Neuron (in vitro differentiated cells): ENCODE results near the gene ERVV-1.
"Not testable (repeated sequence)": the region's sequence is repeated elsewhere in the genome, so short reads cannot be mapped to it uniquely, and the experiment has no call there.

Experiments
- H2AFZ ChIP-seq: one replicate; pipeline ENCODE4 v1.6.1; 2013; ENCODE audit warnings: low read depth, mild to moderate bottlenecking, inconsistent platforms, low read length, moderate library complexity
- H3K27me3 ChIP-seq: one replicate; pipeline ENCODE4 v1.6.1; 2013; ENCODE audit warnings: low read length; ENCODE audit not compliant: insufficient read depth
- H3K36me3 ChIP-seq: one replicate; pipeline ENCODE4 v1.6.1; 2013; ENCODE audit warnings: low read length; ENCODE audit not compliant: insufficient read depth
- H3K4me1 ChIP-seq: one replicate; pipeline ENCODE4 v1.6.1; 2013; ENCODE audit warnings: low read length; ENCODE audit not compliant: insufficient read depth
- H3K4me3 ChIP-seq: 2 replicates; pipeline ENCODE4 v1.5.1; 2013; ENCODE audit warnings: mild to moderate bottlenecking, low read length, moderate library complexity
- H3K9me3 ChIP-seq: one replicate; pipeline ENCODE4 v1.6.1; 2013; ENCODE audit warnings: low read length

The ERVV-1 gene, protein sequence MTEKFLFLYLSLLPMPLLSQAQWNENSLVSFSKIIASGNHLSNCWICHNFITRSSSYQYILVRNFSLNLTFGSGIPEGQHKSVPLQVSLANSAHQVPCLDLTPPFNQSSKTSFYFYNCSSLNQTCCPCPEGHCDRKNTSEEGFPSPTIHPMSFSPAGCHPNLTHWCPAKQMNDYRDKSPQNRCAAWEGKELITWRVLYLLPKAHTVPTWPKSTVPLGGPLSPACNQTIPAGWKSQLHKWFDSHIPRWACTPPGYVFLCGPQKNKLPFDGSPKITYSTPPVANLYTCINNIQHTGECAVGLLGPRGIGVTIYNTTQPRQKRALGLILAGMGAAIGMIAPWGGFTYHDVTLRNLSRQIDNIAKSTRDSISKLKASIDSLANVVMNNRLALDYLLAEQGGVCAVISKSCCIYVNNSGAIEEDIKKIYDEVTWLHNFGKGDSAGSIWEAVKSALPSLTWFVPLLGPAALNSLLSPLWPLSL

DNA sequence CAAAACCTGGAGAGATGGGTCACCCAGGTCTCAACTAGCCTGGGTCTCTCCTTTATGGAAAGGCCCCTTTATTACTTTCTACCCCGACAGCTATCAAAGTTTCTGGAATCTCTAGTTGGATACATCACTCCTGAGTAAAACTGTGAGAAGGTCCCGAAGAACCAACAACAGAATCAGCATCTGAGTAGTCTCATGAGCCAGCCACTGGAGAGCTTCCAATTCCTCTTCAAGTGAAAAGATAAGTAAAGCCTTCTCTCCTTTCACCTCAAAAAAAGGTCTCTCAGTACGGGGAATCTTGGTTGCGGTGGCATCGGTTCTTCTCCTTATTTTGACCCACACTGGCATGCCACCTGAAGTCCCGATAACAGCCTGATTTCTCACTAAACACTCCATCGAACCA, at the start of gene ERVV-1:
Gene ERVV-1 (plus strand): TSS at position 301 of the 400 bp plus-strand sequence. CDS start 170 bp downstream, outside the sequence.
- H3K27me3 ChIP-seq: no peaks in the 10 kb centered on the region
- peaks cover 17% of the 10 kb centered on the region for H3K9me3 ChIP-seq
- no peaks in the 10 kb centered on the region for H3K36me3 ChIP-seq
- H2AFZ ChIP-seq: no peak within 1 kb of the TSS
- no peaks in the 10 kb centered on the region for H3K4me1 ChIP-seq
- H3K4me3 ChIP-seq: no peak within 1 kb of the TSS

DNA sequence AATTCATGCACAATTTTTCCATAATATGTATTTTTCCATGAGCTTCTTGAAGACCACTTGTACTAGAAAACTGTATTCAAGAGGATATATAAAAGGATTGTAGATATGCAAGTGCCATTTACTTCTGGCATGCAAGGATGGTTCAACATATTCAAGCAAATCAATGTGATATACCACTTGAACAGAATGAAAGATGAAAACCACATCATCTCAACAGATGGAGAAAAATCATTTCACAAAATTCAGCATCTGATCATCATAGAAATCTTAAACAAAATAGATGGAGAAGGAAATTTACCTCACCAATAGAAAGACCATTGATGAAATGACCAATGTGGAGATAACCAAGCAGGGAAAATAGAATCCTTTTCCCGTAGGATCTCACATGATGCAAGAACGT, 45.9 kb upstream of the ERVV-1 start:
- H3K36me3 ChIP-seq: peaks cover 18% of the 10 kb centered on the region
- H3K27me3 ChIP-seq: no peaks in the 10 kb centered on the region
- peaks cover 27% of the 10 kb centered on the region for H3K9me3 ChIP-seq
- H3K4me1 ChIP-seq: peaks cover 4% of the 10 kb centered on the region
- no peak overlapping the region for H3K4me3 ChIP-seq
- no peak overlapping the region for H2AFZ ChIP-seq

DNA sequence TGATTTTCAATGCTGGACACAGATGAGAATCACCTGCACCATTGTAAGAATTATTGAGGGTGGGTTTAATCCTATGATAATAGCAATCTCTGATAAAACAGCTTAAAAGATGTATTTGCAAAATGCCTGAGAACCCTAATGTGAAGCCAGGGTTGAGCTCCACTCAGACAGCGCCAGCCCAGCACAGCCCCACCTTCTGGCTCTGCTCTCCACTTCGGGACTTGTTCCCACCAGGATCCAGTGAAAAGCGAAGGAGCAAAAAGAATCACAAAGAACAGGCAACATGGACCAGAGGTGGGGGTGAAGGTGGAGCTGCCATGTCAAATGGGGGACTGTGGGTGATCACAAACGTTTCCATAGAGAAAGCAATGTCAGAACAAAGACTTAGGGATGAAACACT, 32.4 kb upstream of the ERVV-1 start:
- Histone ChIP-seq H3K4me3 (no peak overlapping the region), H3K36me3 (peaks cover 15% of the 10 kb centered on the region)

DNA sequence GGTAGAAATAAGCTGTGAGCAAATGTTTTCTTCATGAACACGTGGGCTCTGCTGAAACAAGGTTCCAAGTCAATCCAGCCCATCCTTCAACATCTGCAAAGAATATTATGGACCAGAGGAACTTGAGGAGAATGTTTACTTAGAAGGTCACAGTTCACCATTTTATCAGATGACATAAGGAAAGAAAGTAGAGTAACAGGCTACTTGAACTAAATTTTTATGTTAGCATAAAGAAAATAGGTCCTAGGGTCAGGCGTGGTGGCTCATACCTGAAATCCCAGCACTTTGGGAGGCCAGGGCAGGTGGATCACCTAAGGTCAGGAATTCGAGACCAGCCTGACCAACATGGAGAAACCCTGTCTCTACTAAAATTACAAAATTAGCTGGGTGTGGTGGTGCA, 30.6 kb upstream of the ERVV-1 start:
- H3K4me1 ChIP-seq, H2AFZ ChIP-seq, H3K4me3 ChIP-seq, H3K27me3 ChIP-seq: not testable (repeated sequence)
- H3K9me3 ChIP-seq: peaks cover 13% of the 10 kb centered on the region
- peaks cover 20% of the 10 kb centered on the region for H3K36me3 ChIP-seq

More for the DNA sequence above, 32.4 kb upstream of the ERVV-1 start:
- H3K9me3 ChIP-seq: peaks cover 10% of the 10 kb centered on the region
- H3K27me3 ChIP-seq: no peaks in the 10 kb centered on the region
- no peak overlapping the region for H2AFZ ChIP-seq
- no peaks in the 10 kb centered on the region for H3K4me1 ChIP-seq

DNA sequence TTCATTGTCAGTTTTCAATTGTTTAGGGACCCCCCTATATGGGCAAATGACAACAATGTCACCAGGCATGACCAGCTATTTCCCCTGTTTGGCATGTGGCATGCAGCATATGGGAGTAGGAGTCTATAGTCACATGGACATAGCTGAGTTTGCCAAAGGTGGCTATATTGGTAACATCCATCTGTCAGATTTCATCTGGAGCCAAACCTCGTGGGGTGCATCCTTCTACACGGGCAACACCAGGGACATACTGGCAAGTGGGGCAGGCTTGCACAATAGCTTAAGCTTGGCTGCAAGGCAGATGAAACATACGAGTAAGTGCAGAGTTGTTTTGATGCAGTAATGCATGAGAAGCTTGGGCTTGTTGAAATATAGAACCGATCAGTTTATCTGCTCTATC, 26.5 kb upstream of the ERVV-1 start:
- no peak overlapping the region for H2AFZ ChIP-seq
- peaks cover 17% of the 10 kb centered on the region for H3K36me3 ChIP-seq
- no peaks in the 10 kb centered on the region for H3K27me3 ChIP-seq
- no peak overlapping the region for H3K4me3 ChIP-seq
- H3K4me1 ChIP-seq: no peaks in the 10 kb centered on the region
- peaks cover 14% of the 10 kb centered on the region for H3K9me3 ChIP-seq

DNA sequence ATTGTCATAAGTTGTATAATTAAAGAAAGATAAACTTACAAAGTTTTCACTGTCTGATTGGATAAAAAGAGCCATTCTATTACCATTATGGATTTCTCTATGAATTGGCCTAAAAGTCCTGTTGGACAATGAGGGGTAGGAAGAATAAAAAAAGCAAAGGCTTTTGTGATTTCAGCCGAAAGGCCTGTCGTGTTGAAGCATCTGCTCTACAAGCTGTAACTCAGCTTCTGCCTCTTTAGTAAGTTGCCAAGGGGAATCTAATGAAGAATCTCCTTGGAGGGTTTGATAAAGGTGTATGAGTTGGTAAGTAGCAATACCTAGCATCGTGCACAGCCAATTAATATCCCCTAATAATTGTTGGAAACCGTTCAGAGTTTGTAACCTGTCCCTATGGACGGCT, 25.2 kb upstream of the ERVV-1 start:
- Histone ChIP-seq H3K27me3 (no peaks in the 10 kb centered on the region), H3K4me3 (no peak overlapping the region), H3K9me3 (peaks cover 14% of the 10 kb centered on the region), H3K4me1 (peaks cover 4% of the 10 kb centered on the region), H2AFZ (no peak overlapping the region), H3K36me3 (peaks cover 17% of the 10 kb centered on the region)

DNA sequence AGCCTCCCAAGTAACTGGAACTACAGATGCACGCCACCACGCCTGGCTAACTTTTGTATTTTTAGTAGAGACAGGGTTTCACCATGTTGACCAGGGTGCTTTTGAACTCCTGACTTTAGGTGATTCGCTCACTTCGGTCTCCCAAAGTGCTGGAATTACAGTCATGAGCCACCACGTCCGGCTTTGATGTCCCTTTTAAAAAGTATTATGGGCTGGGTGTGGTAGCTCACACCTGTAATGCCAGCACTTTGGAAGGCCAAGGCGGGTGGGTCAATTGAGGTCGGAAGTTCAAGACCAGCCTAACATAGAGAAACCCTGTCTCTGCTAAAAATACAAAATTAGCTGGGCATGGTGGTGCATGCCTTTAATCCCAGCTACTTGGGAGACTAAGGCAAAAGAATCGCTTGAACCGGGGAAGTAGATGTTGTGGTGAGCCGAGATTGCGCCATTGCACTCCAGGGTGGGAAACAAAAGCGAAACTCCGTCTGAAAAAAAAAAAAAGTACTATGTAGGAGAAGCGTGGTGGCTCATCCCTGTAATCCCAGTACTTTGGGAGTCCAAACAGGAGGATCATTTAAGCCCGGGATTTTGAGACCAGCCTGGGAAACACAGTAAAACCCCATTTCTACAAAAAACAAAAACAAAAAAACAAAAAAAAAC, 22.8 kb upstream of the ERVV-1 start:
- peaks cover 13% of the 10 kb centered on the region for H3K9me3 ChIP-seq

DNA sequence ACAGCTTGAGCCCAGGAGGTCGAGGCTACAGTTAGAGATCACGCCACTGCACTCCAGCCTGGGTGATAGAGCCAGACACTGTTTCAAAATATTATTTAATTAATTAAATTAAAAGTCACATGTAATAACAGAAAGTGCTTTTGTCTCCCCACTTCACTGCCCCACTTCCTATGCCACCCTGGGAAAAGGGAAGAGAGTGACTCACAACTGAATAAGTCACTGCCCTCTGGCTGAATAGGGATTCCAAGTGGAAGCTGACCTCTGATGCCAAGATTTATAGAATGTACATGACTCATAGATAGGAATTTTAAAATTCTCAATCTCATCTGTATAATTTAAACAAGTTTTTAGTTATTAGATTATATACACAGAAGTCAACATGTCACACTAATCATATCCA, 22.2 kb upstream of the ERVV-1 start:
- Histone ChIP-seq H2AFZ (no peak overlapping the region), H3K27me3 (no peaks in the 10 kb centered on the region), H3K4me1 (peaks cover 4% of the 10 kb centered on the region), H3K9me3 (peaks cover 10% of the 10 kb centered on the region), H3K4me3 (no peak overlapping the region), H3K36me3 (peaks cover 5% of the 10 kb centered on the region)

More for the DNA sequence above, 22.8 kb upstream of the ERVV-1 start:
- Histone ChIP-seq H3K4me1 (peaks cover 4% of the 10 kb centered on the region), H2AFZ (no peak overlapping the region), H3K36me3 (peaks cover 11% of the 10 kb centered on the region), H3K4me3 (no peak overlapping the region), H3K27me3 (no peaks in the 10 kb centered on the region)

DNA sequence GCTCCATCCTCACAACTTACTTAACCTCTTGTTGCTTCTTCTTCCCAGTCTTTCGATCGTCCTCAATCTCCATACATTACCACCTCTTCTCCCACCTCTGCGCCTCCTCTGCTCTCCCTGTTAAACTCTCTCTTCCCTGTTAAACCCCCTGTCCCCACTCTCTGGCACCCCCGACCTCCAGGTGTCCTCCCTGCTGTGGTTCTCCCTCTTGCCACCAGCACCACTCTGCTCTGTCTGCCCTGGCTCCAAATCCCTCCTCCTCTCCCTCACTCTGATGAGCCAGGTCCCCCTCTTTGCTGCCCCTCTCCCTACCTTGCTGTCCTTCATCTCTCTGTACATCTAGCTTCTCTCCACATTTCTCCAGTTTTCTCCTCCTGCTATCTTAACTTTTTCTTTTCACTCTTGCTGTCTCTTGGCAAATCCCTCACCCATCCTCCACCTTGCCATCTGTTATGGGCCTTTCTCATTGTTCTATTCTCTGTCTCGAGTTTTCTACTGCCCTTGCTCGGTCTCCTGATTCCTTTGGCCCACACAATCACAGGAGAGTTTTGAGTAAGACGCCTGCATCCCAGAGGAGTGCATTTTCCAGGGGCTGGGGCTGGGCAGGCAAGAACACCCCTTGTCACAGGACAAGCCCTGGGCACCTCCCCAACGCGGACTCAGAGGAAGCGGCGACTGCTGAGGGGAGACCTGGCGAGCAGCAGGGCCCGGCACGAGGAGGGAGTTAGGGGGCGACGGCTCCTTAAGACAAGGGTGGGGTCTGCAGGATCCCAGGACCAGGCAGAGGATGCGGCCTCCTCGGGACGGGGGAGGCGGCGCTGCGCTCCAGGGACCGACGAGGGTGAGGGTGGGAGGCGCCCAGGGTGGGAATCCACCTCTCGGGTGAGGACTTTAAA, 21.4 kb upstream of the ERVV-1 start:
- Histone ChIP-seq H3K4me3 (no peak overlapping the region), H3K27me3 (no peaks in the 10 kb centered on the region), H3K4me1 (peaks cover 4% of the 10 kb centered on the region), H2AFZ (no peak overlapping the region), H3K9me3 (peaks cover 7% of the 10 kb centered on the region), H3K36me3 (no peaks in the 10 kb centered on the region)

DNA sequence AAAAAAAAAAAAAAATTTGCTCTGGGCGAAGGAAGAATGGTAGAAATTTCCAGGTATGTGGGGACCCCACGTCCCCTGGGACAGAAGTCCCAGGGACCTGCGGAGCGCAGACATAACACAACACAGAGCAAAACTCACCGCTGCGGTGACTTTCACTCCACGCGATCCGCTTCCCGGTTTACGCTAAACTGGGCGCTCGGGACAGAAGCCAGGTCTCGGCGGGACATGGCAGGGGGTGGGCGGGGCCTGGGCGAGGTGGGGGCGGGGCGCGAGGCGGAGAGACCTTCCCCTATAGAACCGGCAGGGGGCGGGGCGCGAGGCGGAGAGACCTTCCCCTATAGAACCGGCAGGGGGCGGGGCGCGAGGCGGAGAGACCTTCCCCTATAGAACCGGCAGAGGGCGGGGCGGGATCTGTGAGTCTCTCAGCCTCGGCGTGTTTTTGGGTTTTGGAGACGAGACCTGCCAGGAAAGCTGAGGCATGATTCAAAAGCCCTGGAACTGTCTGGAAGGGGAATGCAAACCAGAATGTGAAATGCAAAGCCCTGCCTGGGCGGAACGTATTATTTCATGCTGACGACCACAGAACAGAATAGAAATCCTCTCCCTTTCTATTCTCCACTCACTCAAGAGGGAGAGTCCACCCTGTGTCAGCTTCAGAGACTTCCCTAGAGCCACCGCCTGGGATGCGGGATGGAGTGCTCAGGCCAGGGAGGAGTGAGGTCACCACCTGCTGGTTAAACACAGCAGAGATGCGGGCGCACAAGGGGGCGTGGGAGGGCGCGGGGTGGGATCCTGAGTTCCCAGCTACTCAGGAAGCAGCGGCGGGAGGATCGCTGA, 20.2 kb upstream of the ERVV-1 start:
- Histone ChIP-seq H3K4me3 (peak overlapping the region; percentile 49), H3K27me3 (no peaks in the 10 kb centered on the region), H3K9me3 (peaks cover 7% of the 10 kb centered on the region), H3K4me1 (peaks cover 4% of the 10 kb centered on the region), H3K36me3 (no peaks in the 10 kb centered on the region), H2AFZ (peak overlapping the region; percentile 21)

DNA sequence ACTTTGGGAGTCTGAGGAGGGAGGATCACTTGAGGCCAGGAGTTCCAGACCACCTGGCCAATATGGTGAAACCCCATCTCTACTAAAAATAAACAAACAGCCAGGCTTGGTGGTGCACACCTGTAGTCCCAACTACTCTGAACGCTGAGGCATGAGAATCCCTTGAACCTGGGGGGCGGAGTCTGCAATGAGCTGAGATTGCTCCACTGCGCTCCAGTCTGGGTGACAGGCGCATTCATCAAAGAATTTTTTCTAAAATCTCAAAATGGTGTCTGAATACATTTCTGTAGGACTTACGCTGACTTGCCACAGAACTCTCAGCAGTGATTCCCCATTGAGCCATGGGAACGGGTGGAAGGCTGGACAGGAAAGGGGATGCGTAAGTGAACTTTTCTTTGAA, 18.0 kb upstream of the ERVV-1 start:
- Histone ChIP-seq H3K4me1 (peaks cover 4% of the 10 kb centered on the region), H2AFZ (no peak overlapping the region), H3K27me3 (no peaks in the 10 kb centered on the region), H3K36me3 (no peaks in the 10 kb centered on the region), H3K4me3 (no peak overlapping the region), H3K9me3 (peaks cover 3% of the 10 kb centered on the region)

DNA sequence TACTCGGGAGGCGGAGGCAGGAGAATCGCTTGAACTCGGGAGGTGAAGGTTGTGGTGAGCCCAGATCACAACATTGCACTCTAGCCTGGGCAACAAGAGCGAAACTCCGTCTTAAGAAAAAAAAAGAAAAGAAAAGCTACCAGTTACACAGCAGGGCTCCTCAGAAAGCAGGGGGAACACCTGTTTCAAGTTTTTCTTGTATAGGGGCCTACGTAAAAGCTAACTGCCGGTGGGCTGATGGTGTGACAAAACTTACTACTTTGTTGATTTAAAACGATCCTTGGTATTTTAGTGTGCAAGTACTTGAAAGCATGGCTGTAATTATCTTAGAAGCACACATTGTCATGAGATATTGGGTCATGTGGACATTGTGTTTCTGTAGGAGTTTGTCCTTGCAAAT, 15.7 kb upstream of the ERVV-1 start:
- Histone ChIP-seq H2AFZ (no peak overlapping the region), H3K9me3 (peaks cover 3% of the 10 kb centered on the region), H3K36me3 (no peaks in the 10 kb centered on the region), H3K4me1 (peaks cover 2% of the 10 kb centered on the region), H3K27me3 (no peaks in the 10 kb centered on the region), H3K4me3 (no peak overlapping the region)
